A673 (cell line): ENCODE data around the gene C1orf21. TPM values are rescaled to one million over a fixed set of nuclear protein-coding genes. Genes with fewer than 3 reads are reported as not detected.
A peak's percentile ranks its signal among the peaks of the same experiment; 100 is the strongest.

Source experiments
- BruUV-seq: library from RNA; stranded (reverse); fragments of 400-500 nt; replicated peaks from 2 replicates; lab custom pipeline; 2021; lab: Mats Ljungman, UMichigan
- CTCF ChIA-PET: fragments of 300-600 bp; sonication (Branson Sonifier 250); formaldehyde crosslinking; loops from one replicate; lab custom pipeline; 2022; ENCODE audit warnings: antibody characterized with exemption; lab: Charles Lee
- POLR2A ChIA-PET: fragments of 300-600 bp; sonication (Branson Sonifier 250); formaldehyde crosslinking; loops from one replicate; lab custom pipeline; 2022; ENCODE audit warnings: antibody characterized with exemption; ENCODE audit not compliant: low non-redundant PET; lab: Charles Lee
- DNase-seq: peaks from one replicate; pipeline ENCODE4 v3.0.0-alpha.2; 2015; ENCODE audit warnings: low spot score
- H3K27ac ChIP-seq: fragments of 200-600 bp; sonication (generic); 2 replicates; pipeline ENCODE4 v1.5.1; 2016; ENCODE audit warnings: mixed run types, low read depth, mild to moderate bottlenecking, mixed read lengths, antibody characterized with exemption, low read length; ENCODE audit not compliant: poor library complexity, severe bottlenecking
- H3K27me3 ChIP-seq: fragments of 200-600 bp; sonication (generic); replicated peaks from 2 replicates; pipeline ENCODE4 v1.6.1; 2017; ENCODE audit warnings: mixed run types, low read depth, mild to moderate bottlenecking, mixed read lengths, antibody characterized with exemption, low read length; ENCODE audit not compliant: insufficient read depth, poor library complexity
- H3K36me3 ChIP-seq: fragments of 200-600 bp; sonication (generic); 2 replicates; pipeline ENCODE4 v1.6.1; 2016; ENCODE audit warnings: mixed run types, mild to moderate bottlenecking, mixed read lengths, antibody characterized with exemption, low read length; ENCODE audit not compliant: insufficient read depth, poor library complexity, severe bottlenecking
- H3K4me1 ChIP-seq: fragments of 200-600 bp; sonication (generic); 2 replicates; pipeline ENCODE4 v1.6.1; 2017; ENCODE audit warnings: mixed run types, mild to moderate bottlenecking, mixed read lengths, antibody characterized with exemption, low read length; ENCODE audit not compliant: insufficient read depth, poor library complexity, severe bottlenecking
- H3K4me3 ChIP-seq: fragments of 200-600 bp; sonication (generic); 2 replicates; pipeline ENCODE4 v1.5.1; 2016; ENCODE audit warnings: low read depth, mixed run types, mild to moderate bottlenecking, mixed read lengths, low read length; ENCODE audit not compliant: poor library complexity, severe bottlenecking
- H3K9me3 ChIP-seq: fragments of 200-600 bp; sonication (generic); 2 replicates; pipeline ENCODE4 v1.6.1; 2016; ENCODE audit warnings: mixed run types, low read depth, mild to moderate bottlenecking, mixed read lengths, antibody characterized with exemption, low read length; ENCODE audit not compliant: poor library complexity, severe bottlenecking
- EZH2 ChIP-seq: fragments of 200-600 bp; sonication (generic); IDR thresholded peaks from 2 replicates; pipeline ENCODE4 v1.6.1; 2017; ENCODE audit warnings: borderline replicate concordance, low read depth, mild to moderate bottlenecking, mixed read lengths, antibody characterized with exemption, low read length; ENCODE audit not compliant: poor library complexity, severe bottlenecking
- intact Hi-C: fragments of 100-400 bp; cut with micrococcal nuclease; formaldehyde crosslinking; loops from one replicate; pipeline ENCODE4 v1.10.0; 2022; ENCODE audit not compliant: unreplicated experiment
- total RNA-seq: library from RNA; stranded (reverse); gene quantifications from 2 replicates; pipeline ENCODE4 v1.2.3, GENCODE V29; 2021
- TF ChIP-seq, protein P1 (sequence below): fragments of 300-800, 200-600 bp; sonication (generic); conservative IDR thresholded peaks from 2 replicates; pipeline ENCODE4 v1.5.1; 2017; ENCODE audit warnings: low read depth, mild to moderate bottlenecking, antibody characterized with exemption, low read length, moderate library complexity, mixed read lengths

The C1orf21 gene
- total RNA-seq, 1 experiment from 2014 or later = 31.3 TPM

GRCh38 chr1:184380468-184380867 lies 6.4 kb upstream of the C1orf21 start:
- Histone ChIP-seq H3K36me3 (no peaks in the 10 kb centered on the region), H3K9me3 (no peaks in the 10 kb centered on the region), H3K4me3 (no peak overlapping the region), H3K27ac (no peak overlapping the region), H3K4me1 (no peaks in the 10 kb centered on the region), H3K27me3 (no peaks in the 10 kb centered on the region)
- intact Hi-C loops = loop anchor here (10.0 kb wide), 2 partner anchors 226 to 284 kb away; no protein-coding TSS in a partner anchor
- ChIA-PET POLR2A (no interaction called here), CTCF (no interaction called here)
- no TSS peak for BruUV-seq
- TF ChIP-seq, protein P1, sequence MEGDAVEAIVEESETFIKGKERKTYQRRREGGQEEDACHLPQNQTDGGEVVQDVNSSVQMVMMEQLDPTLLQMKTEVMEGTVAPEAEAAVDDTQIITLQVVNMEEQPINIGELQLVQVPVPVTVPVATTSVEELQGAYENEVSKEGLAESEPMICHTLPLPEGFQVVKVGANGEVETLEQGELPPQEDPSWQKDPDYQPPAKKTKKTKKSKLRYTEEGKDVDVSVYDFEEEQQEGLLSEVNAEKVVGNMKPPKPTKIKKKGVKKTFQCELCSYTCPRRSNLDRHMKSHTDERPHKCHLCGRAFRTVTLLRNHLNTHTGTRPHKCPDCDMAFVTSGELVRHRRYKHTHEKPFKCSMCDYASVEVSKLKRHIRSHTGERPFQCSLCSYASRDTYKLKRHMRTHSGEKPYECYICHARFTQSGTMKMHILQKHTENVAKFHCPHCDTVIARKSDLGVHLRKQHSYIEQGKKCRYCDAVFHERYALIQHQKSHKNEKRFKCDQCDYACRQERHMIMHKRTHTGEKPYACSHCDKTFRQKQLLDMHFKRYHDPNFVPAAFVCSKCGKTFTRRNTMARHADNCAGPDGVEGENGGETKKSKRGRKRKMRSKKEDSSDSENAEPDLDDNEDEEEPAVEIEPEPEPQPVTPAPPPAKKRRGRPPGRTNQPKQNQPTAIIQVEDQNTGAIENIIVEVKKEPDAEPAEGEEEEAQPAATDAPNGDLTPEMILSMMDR = no peak
- TF ChIP-seq EZH2 = no peak
- no peak for DNase-seq

GRCh38 chr1:184383772-184384323 lies 3.0 kb upstream of the C1orf21 start:
- intact Hi-C loops = loop anchor here (10.0 kb wide), 2 partner anchors 229 to 281 kb away; no protein-coding TSS in a partner anchor
- no peak for TF ChIP-seq EZH2
- TF ChIP-seq, protein P1 = no peak
- no peaks in the 10 kb centered on the region for H3K36me3 ChIP-seq
- H3K4me3 ChIP-seq = no peak overlapping the region
- no peaks in the 10 kb centered on the region for H3K27me3 ChIP-seq
- ChIA-PET POLR2A (no interaction called here), CTCF (no interaction called here)
- no TSS peak for BruUV-seq
- H3K9me3 ChIP-seq = no peaks in the 10 kb centered on the region
- peaks cover 3% of the 10 kb centered on the region for H3K4me1 ChIP-seq
- H3K27ac ChIP-seq = no peak overlapping the region
- DNase-seq = no peak

DNA sequence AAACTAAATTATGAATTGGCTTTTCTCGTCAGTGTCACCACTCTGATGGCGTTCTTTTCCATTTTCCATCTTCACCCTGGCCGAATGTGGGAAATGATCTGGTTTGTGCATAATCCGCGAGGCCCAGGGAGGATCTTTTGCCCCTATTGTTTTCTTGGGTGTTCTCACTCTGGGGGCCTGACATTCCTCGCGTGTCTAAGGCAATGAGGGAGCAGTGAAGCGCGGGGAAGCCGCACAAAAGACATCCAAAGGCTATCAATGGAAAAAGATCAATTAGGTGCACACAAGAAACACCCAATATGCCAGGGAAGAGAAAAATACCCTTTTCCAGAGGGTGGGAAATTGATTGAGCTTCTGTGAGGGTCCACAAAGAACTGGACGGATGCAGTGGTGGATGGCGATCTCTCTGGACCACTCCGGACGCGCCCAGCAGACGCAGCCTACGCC lies 941 bp upstream of the C1orf21 start:
- H3K36me3 ChIP-seq = no peaks in the 10 kb centered on the region
- DNase-seq = no peak
- intact Hi-C loops = loop anchor here (10.0 kb wide), 2 partner anchors 231 to 279 kb away; no protein-coding TSS in a partner anchor
- ChIA-PET CTCF (no interaction called here), POLR2A (no interaction called here)
- H3K27ac ChIP-seq = peak overlapping the region; percentile 79
- no peaks in the 10 kb centered on the region for H3K27me3 ChIP-seq
- H3K9me3 ChIP-seq = no peaks in the 10 kb centered on the region
- peaks cover 19% of the 10 kb centered on the region for H3K4me1 ChIP-seq
- H3K4me3 ChIP-seq = peak overlapping the region; percentile 95
- TF ChIP-seq EZH2 = no peak
- TF ChIP-seq, protein P1 = no peak
- no TSS peak for BruUV-seq
